CD4-positive, alpha-beta memory T cell (primary cell): ENCODE measurements around the gene TSEN34. TPM values are rescaled to one million over a fixed set of nuclear protein-coding genes. Genes with fewer than 3 reads are reported as not detected.
A peak's percentile ranks its signal among the peaks of the same experiment; 100 is the strongest.

Experiments used
- CTCF ChIA-PET: fragments of 350-600 bp; sonication (Branson Sonifier 250); formaldehyde crosslinking; loops from one replicate; lab custom pipeline; 2021; ENCODE audit warnings: inconsistent platforms; ENCODE audit not compliant: partially characterized antibody; lab: Charles Lee
- POLR2A ChIA-PET: fragments of 350-600 bp; sonication (Branson Sonifier 250); formaldehyde crosslinking; loops from one replicate; lab custom pipeline; 2021; ENCODE audit not compliant: partially characterized antibody; lab: Charles Lee
- DNase-seq, 5 donors: peaks; one replicate each; pipeline versions ENCODE4 v3.0.0 to v3.0.0-alpha.2; 2020 to 2022; ENCODE audit warnings: mixed read lengths in 1 of 5
- H3K27ac ChIP-seq: one replicate; pipeline ENCODE4 v1.7.0; 2013; ENCODE audit warnings: low read depth, low read length
- H3K27me3 ChIP-seq: 2 replicates; pipeline ENCODE4 v1.7.0; 2013; ENCODE audit warnings: mild to moderate bottlenecking, low read length, moderate library complexity; ENCODE audit not compliant: insufficient read depth
- H3K36me3 ChIP-seq: 2 replicates; pipeline ENCODE4 v1.7.0; 2013; ENCODE audit warnings: mild to moderate bottlenecking, low read length, moderate library complexity; ENCODE audit not compliant: insufficient read depth
- H3K4me1 ChIP-seq: 2 replicates; pipeline ENCODE4 v1.7.0; 2013; ENCODE audit warnings: mild to moderate bottlenecking, low read length, moderate library complexity; ENCODE audit not compliant: insufficient read depth
- H3K4me3 ChIP-seq, 2 donors: one replicate each; pipeline ENCODE4 v1.7.0; 2013; ENCODE audit warnings: low read length in 2 of 2, mild to moderate bottlenecking in 1 of 2
- H3K9me3 ChIP-seq, 2 donors: one replicate each; pipeline ENCODE4 v1.7.0; 2013; ENCODE audit warnings: low read length in 2 of 2, control low read depth in 1 of 2; ENCODE audit not compliant: control insufficient read depth in 1 of 2
- H3K27ac Mint-ChIP-seq, 7 donors: one replicate each; pipeline ENCODE4 v1.8.0; 2020 to 2021; ENCODE audit warnings: mixed read lengths in 7 of 7, mild to moderate bottlenecking in 6 of 7, inconsistent platforms in 3 of 7, moderate library complexity in 3 of 7
- H3K27me3 Mint-ChIP-seq, 2 donors: one replicate each; pipeline ENCODE4 v1.8.0; 2020 to 2021; ENCODE audit warnings: mixed read lengths in 2 of 2
- H3K36me3 Mint-ChIP-seq, 2 donors: one replicate each; pipeline ENCODE4 v1.8.0; 2020 to 2021; ENCODE audit warnings: mixed read lengths in 2 of 2, inconsistent platforms in 1 of 2, mild to moderate bottlenecking in 1 of 2
- H3K4me1 Mint-ChIP-seq, 4 donors: one replicate each; pipeline ENCODE4 v1.8.0; 2020 to 2021; ENCODE audit warnings: mixed read lengths in 4 of 4, mild to moderate bottlenecking in 1 of 4
- H3K4me3 Mint-ChIP-seq, 8 donors: one replicate each; pipeline ENCODE4 v1.8.0; 2020 to 2021; ENCODE audit warnings: mixed read lengths in 8 of 8, mild to moderate bottlenecking in 7 of 8, moderate library complexity in 6 of 8, inconsistent platforms in 3 of 8
- H3K9me3 Mint-ChIP-seq, 8 donors: one replicate each; pipeline ENCODE4 v1.8.0; 2020 to 2021; ENCODE audit warnings: mixed read lengths in 8 of 8, mild to moderate bottlenecking in 5 of 8, inconsistent platforms in 3 of 8, moderate library complexity in 1 of 8
- intact Hi-C: fragments of 100-400 bp; cut with micrococcal nuclease; formaldehyde crosslinking; loops from one replicate; pipeline ENCODE4 v1.15.1; 2023
- polyA plus RNA-seq, 2 donors: library from polyadenylated mRNA; unstranded; fragments of 300-500 nt; fragmentation: Illumina TruSeq; gene quantifications; one replicate each; pipeline ENCODE4 v1.2.3, GENCODE V29; 2021
- total RNA-seq, 2 experiments: library from RNA; stranded (reverse); gene quantifications; one replicate each; pipeline ENCODE4 v1.2.3, GENCODE V29; 2021

TSEN34 gene
- total and polyA plus RNA-seq, 4 experiments from 2014 or later = 20.3 to 39.6 (median 24.5) TPM

GRCh38 chr19:54201172-54201701 lies 10.1 kb downstream of the TSEN34 start:
- Mint-ChIP-seq H3K27me3 (no peaks in the 10 kb centered on the region), H3K4me3 (peak overlapping the region; percentile 96 to 100 (median 99)), H3K4me1 (peaks cover 32 to 66% (median 47%) of the 10 kb centered on the region in 4 donors), H3K36me3 (peaks cover 41 to 50% of the 10 kb centered on the region in 2 donors), H3K9me3 (peaks cover 0 to 4% (median 0%) of the 10 kb centered on the region in 8 donors), H3K27ac (peak overlapping the region; percentile 98 to 100 (median 99))
- Histone ChIP-seq H3K27ac (peak overlapping the region; percentile 89), H3K4me1 (peaks cover 55% of the 10 kb centered on the region), H3K9me3 (no peaks in the 10 kb centered on the region), H3K36me3 (peaks cover 45% of the 10 kb centered on the region), H3K27me3 (no peaks in the 10 kb centered on the region), H3K4me3 (peak overlapping the region; percentile 95)
- DNase-seq = no peak
- POLR2A ChIA-PET = interaction anchor here (0.6 to 9.8 kb wide), 23 partner anchors 8 to 333 kb away, joined by 3 to 256 read pairs (median 5); partner anchors contain the start of genes CNOT3, LENG1, LENG8 and LENG9
- intact Hi-C loops = loop anchor here (5.0 kb wide), 2 partner anchors 246 to 769 kb away; partner anchors contain the start of genes LENG8 and ZNF761
- CTCF ChIA-PET = interaction anchor here (1.1 to 10.4 kb wide), 4 partner anchors 11 to 99 kb away, joined by 3 to 56 read pairs (median 5); partner anchors contain the start of genes MBOAT7, NDUFA3 and TSEN34

GRCh38 chr19:54201980-54202379 lies 10.9 kb downstream of the TSEN34 start:
- peaks cover 53% of the 10 kb centered on the region for H3K36me3 ChIP-seq
- H3K27me3 Mint-ChIP-seq = no peaks in the 10 kb centered on the region
- intact Hi-C loops = loop anchor here (5.0 kb wide), 2 partner anchors 245 to 770 kb away; partner anchors contain the start of genes LENG8 and ZNF761
- ChIA-PET POLR2A (interaction anchor here (0.7 to 9.8 kb wide), 8 partner anchors 8 to 84 kb away, joined by 3 to 256 read pairs (median 6); partner anchors contain the start of genes LENG1, MBOAT7 and TSEN34), CTCF (interaction anchor here (1.7 to 10.4 kb wide), 2 partner anchors 12 to 33 kb away, joined by 6 to 56 read pairs; partner anchors contain the start of genes MBOAT7 and TSEN34)
- no peaks in the 10 kb centered on the region for H3K9me3 ChIP-seq
- peak overlapping the region in 6 of 7 donors; percentile 98 to 100 (median 99) for H3K27ac Mint-ChIP-seq
- peak overlapping the region; percentile 89 for H3K27ac ChIP-seq
- DNase-seq = no peak
- H3K4me3 ChIP-seq = peak overlapping the region; percentile 95
- no peaks in the 10 kb centered on the region for H3K27me3 ChIP-seq
- H3K36me3 Mint-ChIP-seq = peaks cover 48 to 58% of the 10 kb centered on the region in 2 donors
- H3K4me3 Mint-ChIP-seq = peak overlapping the region; percentile 96 to 100 (median 99)
- H3K9me3 Mint-ChIP-seq = peaks cover 0 to 4% (median 0%) of the 10 kb centered on the region in 8 donors
- peaks cover 34 to 74% (median 51%) of the 10 kb centered on the region in 4 donors for H3K4me1 Mint-ChIP-seq
- H3K4me1 ChIP-seq = peaks cover 62% of the 10 kb centered on the region

- peak overlapping the region; percentile 10 to 100 (median 64) for H3K4me3 Mint-ChIP-seq
- ChIA-PET POLR2A (interaction anchor here (1.0 to 9.8 kb wide), 3 partner anchors 8 to 66 kb away, joined by 4 to 256 read pairs (median 5); partner anchors contain the start of genes MBOAT7 and TSEN34), CTCF (interaction anchor here (10.4 kb wide), 1 partner anchor 13 kb away, joined by 56 read pairs; the partner anchor contains the start of genes MBOAT7 and TSEN34)
- H3K4me1 ChIP-seq = peaks cover 74% of the 10 kb centered on the region
- H3K27ac ChIP-seq = peak overlapping the region; percentile 89
- H3K27ac Mint-ChIP-seq = peak overlapping the region in 6 of 7 donors; percentile 66 to 99 (median 85)
- no peaks in the 10 kb centered on the region for H3K27me3 ChIP-seq
- no peak overlapping the region for H3K4me3 ChIP-seq
- H3K36me3 ChIP-seq = peaks cover 65% of the 10 kb centered on the region
- DNase-seq = no peak
- H3K9me3 Mint-ChIP-seq = peaks cover 0 to 4% (median 0%) of the 10 kb centered on the region in 8 donors
- H3K4me1 Mint-ChIP-seq = peaks cover 44 to 86% (median 62%) of the 10 kb centered on the region in 4 donors
- intact Hi-C loops = loop anchor here (5.0 kb wide), 2 partner anchors 244 to 771 kb away; partner anchors contain the start of genes LENG8 and ZNF761
- no peaks in the 10 kb centered on the region for H3K9me3 ChIP-seq
- H3K36me3 Mint-ChIP-seq = peaks cover 57 to 70% of the 10 kb centered on the region in 2 donors
- H3K27me3 Mint-ChIP-seq = no peaks in the 10 kb centered on the region
Measured at GRCh38 chr19:54203151-54203611, 12.1 kb downstream of the TSEN34 start.

- ChIA-PET CTCF (interaction anchor here (1.7 to 10.4 kb wide), 3 partner anchors 15 to 61 kb away, joined by 3 to 56 read pairs (median 6); partner anchors contain the start of genes MBOAT7 and TSEN34), POLR2A (interaction anchor here (0.6 to 9.8 kb wide), 3 partner anchors 10 to 67 kb away, joined by 3 to 256 read pairs (median 3); partner anchors contain the start of genes CNOT3, MBOAT7 and TSEN34)
- Mint-ChIP-seq H3K36me3 (peaks cover 60 to 74% of the 10 kb centered on the region in 2 donors), H3K9me3 (peaks cover 0 to 4% (median 0%) of the 10 kb centered on the region in 8 donors), H3K27me3 (no peaks in the 10 kb centered on the region), H3K4me1 (peaks cover 52 to 97% (median 72%) of the 10 kb centered on the region in 4 donors), H3K4me3 (peak overlapping the region in 5 of 8 donors; percentile 26 to 66 (median 48)), H3K27ac (peak overlapping the region in 6 of 7 donors; percentile 12 to 99 (median 79))
- intact Hi-C loops = loop anchor here (2.0 to 5.0 kb wide), 3 partner anchors 16 to 773 kb away; partner anchors contain the start of genes LENG8, MBOAT7 and ZNF761
- peaks cover 66% of the 10 kb centered on the region for H3K36me3 ChIP-seq
- H3K4me1 ChIP-seq = peaks cover 89% of the 10 kb centered on the region
- no peak overlapping the region for H3K27ac ChIP-seq
- H3K4me3 ChIP-seq = no peak overlapping the region
- H3K9me3 ChIP-seq = no peaks in the 10 kb centered on the region
- no peaks in the 10 kb centered on the region for H3K27me3 ChIP-seq
- no peak for DNase-seq
Measured at GRCh38 chr19:54204767-54205468, 13.8 kb downstream of the TSEN34 start.

- no peaks in the 10 kb centered on the region for H3K27me3 Mint-ChIP-seq
- H3K4me1 Mint-ChIP-seq = peaks cover 61 to 100% (median 78%) of the 10 kb centered on the region in 4 donors
- H3K4me3 Mint-ChIP-seq = peak overlapping the region in 2 of 8 donors; percentile 27 to 34
- H3K27ac ChIP-seq = no peak overlapping the region
- no peak overlapping the region for H3K4me3 ChIP-seq
- H3K36me3 Mint-ChIP-seq = peaks cover 60 to 74% of the 10 kb centered on the region in 2 donors
- CTCF ChIA-PET = interaction anchor here (1.0 to 10.4 kb wide), 4 partner anchors 16 to 59 kb away, joined by 3 to 56 read pairs (median 4); partner anchors contain the start of genes MBOAT7 and TSEN34
- no peaks in the 10 kb centered on the region for H3K27me3 ChIP-seq
- no peaks in the 10 kb centered on the region for H3K9me3 ChIP-seq
- peaks cover 66% of the 10 kb centered on the region for H3K36me3 ChIP-seq
- POLR2A ChIA-PET = interaction anchor here (1.2 to 9.8 kb wide), 2 partner anchors 11 to 17 kb away, joined by 3 to 256 read pairs; partner anchors contain the start of genes MBOAT7 and TSEN34
- no peak for DNase-seq
- no peaks in the 10 kb centered on the region for H3K9me3 Mint-ChIP-seq
- H3K27ac Mint-ChIP-seq = peak overlapping the region in 3 of 7 donors; percentile 47 to 99 (median 48)
- H3K4me1 ChIP-seq = peaks cover 99% of the 10 kb centered on the region
- intact Hi-C loops = no loop called here
Measured at GRCh38 chr19:54206030-54206830, 15.1 kb downstream of the TSEN34 start.

- H3K4me3 Mint-ChIP-seq = peak overlapping the region in 2 of 8 donors; percentile 8 to 27
- peak overlapping the region in 2 of 7 donors; percentile 78 to 86 for H3K27ac Mint-ChIP-seq
- Histone ChIP-seq H3K27ac (no peak overlapping the region), H3K27me3 (no peaks in the 10 kb centered on the region), H3K9me3 (no peaks in the 10 kb centered on the region), H3K36me3 (peaks cover 63% of the 10 kb centered on the region), H3K4me1 (peaks cover 96% of the 10 kb centered on the region), H3K4me3 (no peak overlapping the region)
- peaks cover 58 to 68% of the 10 kb centered on the region in 2 donors for H3K36me3 Mint-ChIP-seq
- DNase-seq = peak in 1 of 5 donors; percentile 39
- H3K9me3 Mint-ChIP-seq = no peaks in the 10 kb centered on the region
- intact Hi-C loops = no loop called here
- H3K4me1 Mint-ChIP-seq = peaks cover 60 to 97% (median 76%) of the 10 kb centered on the region in 4 donors
- CTCF ChIA-PET = interaction anchor here (1.0 to 10.4 kb wide), 2 partner anchors 17 to 59 kb away, joined by 3 to 56 read pairs; partner anchors contain the start of genes MBOAT7 and TSEN34
- POLR2A ChIA-PET = interaction anchor here (9.8 kb wide), 1 partner anchor 18 kb away, joined by 256 read pairs; the partner anchor contains the start of genes MBOAT7 and TSEN34
- H3K27me3 Mint-ChIP-seq = no peaks in the 10 kb centered on the region
Measured at GRCh38 chr19:54206831-54207177, 15.7 kb downstream of the TSEN34 start.
